Neural cell (in vitro differentiated cells): ENCODE results near the gene NT5E. TPM values are rescaled to one million over a fixed set of nuclear protein-coding genes. Genes with fewer than 3 reads are reported as not detected.

Experiments
- H2AFZ ChIP-seq: fragments of 200-600, 300-800 bp; sonication (generic), shearing (Covaris generic); 2 replicates; pipeline ENCODE4 v1.6.0; 2014; ENCODE audit warnings: low read depth, mild to moderate bottlenecking, antibody characterized with exemption, low read length, moderate library complexity
- H3F3A ChIP-seq: fragments of 200-600 bp; shearing (Covaris generic); 2 replicates; pipeline ENCODE4 v1.6.1; 2016; ENCODE audit warnings: mild to moderate bottlenecking, moderate library complexity, mixed read lengths, antibody characterized with exemption, low read length; ENCODE audit not compliant: insufficient read depth, poor library complexity, severe bottlenecking
- H3K27ac ChIP-seq: fragments of 200-600, 300-800 bp; sonication (generic), shearing (Covaris generic); 2 replicates; pipeline ENCODE4 v1.5.1; 2014; ENCODE audit warnings: mild to moderate bottlenecking, low read length, moderate library complexity
- H3K27me3 ChIP-seq: fragments of 300-800, 200-600 bp; sonication (generic), shearing (Covaris generic); 2 replicates; pipeline ENCODE4 v1.6.0; 2014; ENCODE audit warnings: mild to moderate bottlenecking, low read depth, low read length, moderate library complexity; ENCODE audit not compliant: insufficient read depth
- H3K36me3 ChIP-seq: fragments of 300-800, 200-600 bp; sonication (generic), shearing (Covaris generic); 2 replicates; pipeline ENCODE4 v1.5.1; 2014; ENCODE audit warnings: mild to moderate bottlenecking, antibody characterized with exemption, low read length, moderate library complexity; ENCODE audit not compliant: insufficient read depth
- H3K4me2 ChIP-seq: fragments of 300-800, 200-600 bp; sonication (generic), shearing (Covaris generic); 2 replicates; pipeline ENCODE4 v1.6.0; 2014; ENCODE audit warnings: mild to moderate bottlenecking, low read length
- H3K4me3 ChIP-seq: fragments of 300-800, 200-600 bp; sonication (generic), shearing (Covaris generic); 2 replicates; pipeline ENCODE4 v1.5.1; 2014; ENCODE audit warnings: mild to moderate bottlenecking, low read length, moderate library complexity
- H3K79me2 ChIP-seq: fragments of 200-600 bp; shearing (Covaris generic); replicated peaks from 2 replicates; pipeline ENCODE4 v1.6.0; 2014; ENCODE audit warnings: mild to moderate bottlenecking, low read length, moderate library complexity; ENCODE audit not compliant: insufficient read depth
- H3K9ac ChIP-seq: fragments of 300-800, 200-600 bp; sonication (generic), shearing (Covaris generic); 2 replicates; pipeline ENCODE4 v1.6.1; 2016; ENCODE audit warnings: mild to moderate bottlenecking, low read length, mixed read lengths
- H3K9me2 ChIP-seq: fragments of 200-600 bp; shearing (Covaris generic); 2 replicates; pipeline ENCODE4 v1.6.1; 2016; ENCODE audit warnings: mild to moderate bottlenecking, low read length, mixed read lengths; ENCODE audit not compliant: insufficient read depth
- H3K9me3 ChIP-seq: fragments of 200-600, 300-800 bp; sonication (generic), shearing (Covaris generic); 2 replicates; pipeline ENCODE4 v1.6.1; 2016; ENCODE audit warnings: mild to moderate bottlenecking, mixed run types, low read length, moderate library complexity, mixed read lengths
- H4K20me1 ChIP-seq: fragments of 200-600 bp; shearing (Covaris generic); 2 replicates; pipeline ENCODE4 v1.6.1; 2016; ENCODE audit warnings: mild to moderate bottlenecking, mixed run types; ENCODE audit not compliant: insufficient read depth
- CTCF ChIP-seq: fragments of 450-650 bp; IDR thresholded peaks from 2 replicates; pipeline ENCODE4 v1.5.1; 2014; ENCODE audit warnings: antibody characterized with exemption, mild to moderate bottlenecking, moderate library complexity; ENCODE audit not compliant: poor library complexity, severe bottlenecking
- EP300 ChIP-seq: fragments of 450-650 bp; conservative IDR thresholded peaks from 2 replicates; pipeline ENCODE4 v1.6.1; 2014; ENCODE audit warnings: antibody characterized with exemption, mild to moderate bottlenecking, moderate library complexity; ENCODE audit not compliant: poor library complexity, severe bottlenecking
- EZH2 ChIP-seq: fragments of 200-600, 300-800 bp; shearing (Covaris generic), sonication (generic); IDR thresholded peaks from 2 replicates; pipeline ENCODE4 v1.6.1; 2014; ENCODE audit warnings: antibody characterized with exemption, low read length, borderline replicate concordance, mild to moderate bottlenecking; ENCODE audit not compliant: insufficient read depth, poor library complexity, severe bottlenecking
- MXI1 ChIP-seq: fragments of 450-650 bp; conservative IDR thresholded peaks from 2 replicates; pipeline ENCODE4 v1.6.1; 2014; ENCODE audit warnings: antibody characterized with exemption, mild to moderate bottlenecking; ENCODE audit not compliant: poor library complexity, severe bottlenecking
- POLR2AphosphoS5 ChIP-seq: IDR thresholded peaks from 2 replicates; pipeline ENCODE4 v1.6.1; 2012
- RAD21 ChIP-seq: fragments of 450-650 bp; conservative IDR thresholded peaks from 2 replicates; pipeline ENCODE4 v1.6.1; 2014; ENCODE audit warnings: antibody characterized with exemption, mild to moderate bottlenecking, moderate library complexity
- REST ChIP-seq: IDR thresholded peaks from 2 replicates; pipeline ENCODE4 v1.6.1; 2012; ENCODE audit warnings: borderline replicate concordance
- SMC3 ChIP-seq: fragments of 450-650 bp; conservative IDR thresholded peaks from 2 replicates; pipeline ENCODE4 v1.6.1; 2014; ENCODE audit warnings: antibody characterized with exemption, mild to moderate bottlenecking, moderate library complexity; ENCODE audit not compliant: poor library complexity
- TAF1 ChIP-seq: IDR thresholded peaks from 2 replicates; pipeline ENCODE4 v1.6.1; 2012; ENCODE audit warnings: low read depth
- polyA plus RNA-seq: library from polyadenylated mRNA; depleted of rRNA; stranded (reverse); fragments of >200 nt; gene quantifications from 2 replicates; pipeline ENCODE4 v1.2.3, GENCODE V29; 2014

NT5E gene
- polyA plus RNA-seq, 1 donor from 2014 or later, result not detected

GRCh38 chr6:85458184-85458583 is 8.3 kb downstream of the NT5E start:
- Histone ChIP-seq H3K9me2 (no peaks in the 10 kb centered on the region), H3K4me3 (no peak overlapping the region), H3K36me3 (no peaks in the 10 kb centered on the region), H3K9ac (no peak overlapping the region), H3K27me3 (peaks cover 5% of the 10 kb centered on the region), H3K27ac (no peak overlapping the region), H4K20me1 (no peaks in the 10 kb centered on the region), H2AFZ (no peak overlapping the region), H3K79me2 (no peaks in the 10 kb centered on the region), H3K4me2 (no peak overlapping the region), H3K9me3 (no peaks in the 10 kb centered on the region), H3F3A (no peaks in the 10 kb centered on the region)
- TF ChIP-seq TAF1 (no peak), CTCF (no peak), MXI1 (no peak), EP300 (no peak), REST (no peak), POLR2AphosphoS5 (no peak), EZH2 (no peak), SMC3 (no peak), RAD21 (no peak)

- H3K79me2 ChIP-seq, result no peaks in the 10 kb centered on the region
Observed at GRCh38 chr6:85458782-85459181, 8.9 kb downstream of the NT5E start.

More at GRCh38 chr6:85458782-85459181, 8.9 kb downstream of the NT5E start:
- no peaks in the 10 kb centered on the region for H3F3A ChIP-seq
- H3K9ac ChIP-seq, result no peak overlapping the region
- no peaks in the 10 kb centered on the region for H3K9me2 ChIP-seq
- no peak overlapping the region for H3K4me2 ChIP-seq
- TF ChIP-seq EZH2, result no peak
- TF ChIP-seq MXI1, result no peak
- TF ChIP-seq TAF1, result no peak
- TF ChIP-seq REST, result no peak
- no peak for TF ChIP-seq EP300
- no peak for TF ChIP-seq RAD21
- no peak for TF ChIP-seq SMC3
- TF ChIP-seq CTCF, result no peak
- TF ChIP-seq POLR2AphosphoS5, result no peak
- peaks cover 5% of the 10 kb centered on the region for H3K27me3 ChIP-seq
- no peak overlapping the region for H3K27ac ChIP-seq
- H2AFZ ChIP-seq, result no peak overlapping the region
- H4K20me1 ChIP-seq, result no peaks in the 10 kb centered on the region
- H3K36me3 ChIP-seq, result no peaks in the 10 kb centered on the region
- H3K9me3 ChIP-seq, result no peaks in the 10 kb centered on the region
- H3K4me3 ChIP-seq, result no peak overlapping the region
